Measurements from ENCODE around the gene FLOT1. TPM values are rescaled to one million over a fixed set of nuclear protein-coding genes. Genes with fewer than 3 reads are reported as not detected.
A peak's percentile ranks its signal among the peaks of the same experiment; 100 is the strongest.

The FLOT1 gene
- total and polyA plus RNA-seq, 2 of the 13 experiments (the other 11 are each of a cell fraction or from before 2014, with no cell fraction given) = 82.3 to 130 TPM

DNA sequence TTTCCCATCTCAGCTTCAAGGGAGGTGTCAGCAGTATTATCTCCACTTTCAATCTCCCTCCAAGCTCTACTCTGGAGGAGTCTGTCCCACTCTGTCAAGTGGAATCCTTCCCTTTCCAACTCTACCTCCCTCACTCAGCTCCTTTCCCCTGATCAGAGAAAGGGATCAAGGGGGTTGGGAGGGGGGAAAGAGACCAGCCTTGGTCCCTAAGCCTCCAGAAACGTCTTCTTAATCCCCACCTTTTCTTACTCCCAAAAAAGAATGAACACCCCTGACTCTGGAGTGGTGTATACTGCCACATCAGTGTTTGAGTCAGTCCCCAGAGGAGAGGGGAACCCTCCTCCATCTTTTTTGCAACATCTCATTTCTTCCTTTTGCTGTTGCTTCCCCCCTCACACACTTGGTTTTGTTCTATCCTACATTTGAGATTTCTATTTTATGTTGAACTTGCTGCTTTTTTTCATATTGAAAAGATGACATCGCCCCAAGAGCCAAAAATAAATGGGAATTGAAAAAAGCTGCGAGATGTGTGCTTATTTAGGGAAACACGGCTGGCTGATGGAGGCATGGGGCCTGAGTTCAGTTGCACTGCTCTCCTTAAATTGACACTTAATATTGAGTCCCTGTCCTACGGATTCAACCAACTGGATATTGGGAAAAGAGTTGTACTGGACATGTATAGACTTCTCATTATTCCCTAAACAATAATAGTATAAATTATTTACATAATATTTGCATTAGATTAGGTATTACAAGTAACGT lies 17.4 kb downstream of the FLOT1 start (continued):
- TF ChIP-seq ZFX (CRISPR knock-in tag; IDR thresholded peaks at IDR 0.05; ENCODE audit: low read depth) = 0 out of 2 replicates have a peak, but pooled peaks have one; percentile 4
- TF ChIP-seq ZKSCAN8 (CRISPR knock-in tag; IDR thresholded peaks at IDR 0.05; ENCODE audit: borderline replicate concordance) = no peak
- no peak for TF ChIP-seq ZNF790 (CRISPR knock-in tag; IDR thresholded peaks at IDR 0.05; ENCODE audit: borderline replicate concordance)
- no peak for TF ChIP-seq HDAC6 (IDR thresholded peaks at IDR 0.05; ENCODE audit: low read depth, low read length)
- TF ChIP-seq NCOA2 (CRISPR knock-in tag; IDR thresholded peaks at IDR 0.05) = no peak
- TF ChIP-seq NRL (CRISPR knock-in tag; IDR thresholded peaks at IDR 0.05; ENCODE audit: borderline replicate concordance) = no peak
- TF ChIP-seq ZFP1 (CRISPR knock-in tag; IDR thresholded peaks at IDR 0.05) = 0 out of 2 replicates have a peak, but pooled peaks have one; percentile 7
- TF ChIP-seq, protein P1, sequence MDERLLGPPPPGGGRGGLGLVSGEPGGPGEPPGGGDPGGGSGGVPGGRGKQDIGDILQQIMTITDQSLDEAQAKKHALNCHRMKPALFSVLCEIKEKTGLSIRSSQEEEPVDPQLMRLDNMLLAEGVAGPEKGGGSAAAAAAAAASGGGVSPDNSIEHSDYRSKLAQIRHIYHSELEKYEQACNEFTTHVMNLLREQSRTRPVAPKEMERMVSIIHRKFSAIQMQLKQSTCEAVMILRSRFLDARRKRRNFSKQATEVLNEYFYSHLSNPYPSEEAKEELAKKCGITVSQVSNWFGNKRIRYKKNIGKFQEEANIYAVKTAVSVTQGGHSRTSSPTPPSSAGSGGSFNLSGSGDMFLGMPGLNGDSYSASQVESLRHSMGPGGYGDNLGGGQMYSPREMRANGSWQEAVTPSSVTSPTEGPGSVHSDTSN (CRISPR knock-in tag; IDR thresholded peaks at IDR 0.05) = no peak
- TF ChIP-seq AGO2 (optimal IDR thresholded peaks at IDR 0.05; ENCODE audit: low read depth, low read length) = peak; percentile 21
- TF ChIP-seq ONECUT2 (CRISPR knock-in tag; IDR thresholded peaks at IDR 0.05) = no peak
- no peak for TF ChIP-seq FOXP1 (IDR thresholded peaks at IDR 0.05)
- TF ChIP-seq FOXP1 (CRISPR knock-in tag; IDR thresholded peaks at IDR 0.05) = 0 out of 2 replicates have a peak, but pooled peaks have one; percentile 9
- TF ChIP-seq, protein P2, sequence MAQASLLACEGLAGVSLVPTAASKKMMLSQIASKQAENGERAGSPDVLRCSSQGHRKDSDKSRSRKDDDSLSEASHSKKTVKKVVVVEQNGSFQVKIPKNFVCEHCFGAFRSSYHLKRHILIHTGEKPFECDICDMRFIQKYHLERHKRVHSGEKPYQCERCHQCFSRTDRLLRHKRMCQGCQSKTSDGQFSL (CRISPR knock-in tag; IDR thresholded peaks at IDR 0.05) = 0 out of 2 replicates have a peak, but pooled peaks have one; percentile 16
- TF ChIP-seq U2AF1 (optimal IDR thresholded peaks at IDR 0.05; ENCODE audit: low read depth, low read length) = no peak
- TF ChIP-seq, protein P3, sequence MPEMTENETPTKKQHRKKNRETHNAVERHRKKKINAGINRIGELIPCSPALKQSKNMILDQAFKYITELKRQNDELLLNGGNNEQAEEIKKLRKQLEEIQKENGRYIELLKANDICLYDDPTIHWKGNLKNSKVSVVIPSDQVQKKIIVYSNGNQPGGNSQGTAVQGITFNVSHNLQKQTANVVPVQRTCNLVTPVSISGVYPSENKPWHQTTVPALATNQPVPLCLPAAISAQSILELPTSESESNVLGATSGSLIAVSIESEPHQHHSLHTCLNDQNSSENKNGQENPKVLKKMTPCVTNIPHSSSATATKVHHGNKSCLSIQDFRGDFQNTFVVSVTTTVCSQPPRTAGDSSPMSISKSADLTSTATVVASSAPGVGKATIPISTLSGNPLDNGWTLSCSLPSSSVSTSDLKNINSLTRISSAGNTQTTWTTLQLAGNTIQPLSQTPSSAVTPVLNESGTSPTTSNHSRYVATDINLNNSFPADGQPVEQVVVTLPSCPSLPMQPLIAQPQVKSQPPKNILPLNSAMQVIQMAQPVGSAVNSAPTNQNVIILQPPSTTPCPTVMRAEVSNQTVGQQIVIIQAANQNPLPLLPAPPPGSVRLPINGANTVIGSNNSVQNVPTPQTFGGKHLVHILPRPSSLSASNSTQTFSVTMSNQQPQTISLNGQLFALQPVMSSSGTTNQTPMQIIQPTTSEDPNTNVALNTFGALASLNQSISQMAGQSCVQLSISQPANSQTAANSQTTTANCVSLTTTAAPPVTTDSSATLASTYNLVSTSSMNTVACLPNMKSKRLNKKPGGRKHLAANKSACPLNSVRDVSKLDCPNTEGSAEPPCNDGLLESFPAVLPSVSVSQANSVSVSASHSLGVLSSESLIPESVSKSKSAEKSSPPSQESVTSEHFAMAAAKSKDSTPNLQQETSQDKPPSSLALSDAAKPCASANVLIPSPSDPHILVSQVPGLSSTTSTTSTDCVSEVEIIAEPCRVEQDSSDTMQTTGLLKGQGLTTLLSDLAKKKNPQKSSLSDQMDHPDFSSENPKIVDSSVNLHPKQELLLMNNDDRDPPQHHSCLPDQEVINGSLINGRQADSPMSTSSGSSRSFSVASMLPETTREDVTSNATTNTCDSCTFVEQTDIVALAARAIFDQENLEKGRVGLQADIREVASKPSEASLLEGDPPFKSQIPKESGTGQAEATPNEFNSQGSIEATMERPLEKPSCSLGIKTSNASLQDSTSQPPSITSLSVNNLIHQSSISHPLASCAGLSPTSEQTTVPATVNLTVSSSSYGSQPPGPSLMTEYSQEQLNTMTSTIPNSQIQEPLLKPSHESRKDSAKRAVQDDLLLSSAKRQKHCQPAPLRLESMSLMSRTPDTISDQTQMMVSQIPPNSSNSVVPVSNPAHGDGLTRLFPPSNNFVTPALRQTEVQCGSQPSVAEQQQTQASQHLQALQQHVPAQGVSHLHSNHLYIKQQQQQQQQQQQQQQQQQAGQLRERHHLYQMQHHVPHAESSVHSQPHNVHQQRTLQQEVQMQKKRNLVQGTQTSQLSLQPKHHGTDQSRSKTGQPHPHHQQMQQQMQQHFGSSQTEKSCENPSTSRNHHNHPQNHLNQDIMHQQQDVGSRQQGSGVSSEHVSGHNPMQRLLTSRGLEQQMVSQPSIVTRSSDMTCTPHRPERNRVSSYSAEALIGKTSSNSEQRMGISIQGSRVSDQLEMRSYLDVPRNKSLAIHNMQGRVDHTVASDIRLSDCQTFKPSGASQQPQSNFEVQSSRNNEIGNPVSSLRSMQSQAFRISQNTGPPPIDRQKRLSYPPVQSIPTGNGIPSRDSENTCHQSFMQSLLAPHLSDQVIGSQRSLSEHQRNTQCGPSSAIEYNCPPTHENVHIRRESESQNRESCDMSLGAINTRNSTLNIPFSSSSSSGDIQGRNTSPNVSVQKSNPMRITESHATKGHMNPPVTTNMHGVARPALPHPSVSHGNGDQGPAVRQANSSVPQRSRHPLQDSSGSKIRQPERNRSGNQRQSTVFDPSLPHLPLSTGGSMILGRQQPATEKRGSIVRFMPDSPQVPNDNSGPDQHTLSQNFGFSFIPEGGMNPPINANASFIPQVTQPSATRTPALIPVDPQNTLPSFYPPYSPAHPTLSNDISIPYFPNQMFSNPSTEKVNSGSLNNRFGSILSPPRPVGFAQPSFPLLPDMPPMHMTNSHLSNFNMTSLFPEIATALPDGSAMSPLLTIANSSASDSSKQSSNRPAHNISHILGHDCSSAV (CRISPR knock-in tag; IDR thresholded peaks at IDR 0.05; ENCODE audit: borderline replicate concordance) = no peak
- TF ChIP-seq ZFP41 (CRISPR knock-in tag; IDR thresholded peaks at IDR 0.05; ENCODE audit: borderline replicate concordance) = no peak
- TF ChIP-seq, protein P4, sequence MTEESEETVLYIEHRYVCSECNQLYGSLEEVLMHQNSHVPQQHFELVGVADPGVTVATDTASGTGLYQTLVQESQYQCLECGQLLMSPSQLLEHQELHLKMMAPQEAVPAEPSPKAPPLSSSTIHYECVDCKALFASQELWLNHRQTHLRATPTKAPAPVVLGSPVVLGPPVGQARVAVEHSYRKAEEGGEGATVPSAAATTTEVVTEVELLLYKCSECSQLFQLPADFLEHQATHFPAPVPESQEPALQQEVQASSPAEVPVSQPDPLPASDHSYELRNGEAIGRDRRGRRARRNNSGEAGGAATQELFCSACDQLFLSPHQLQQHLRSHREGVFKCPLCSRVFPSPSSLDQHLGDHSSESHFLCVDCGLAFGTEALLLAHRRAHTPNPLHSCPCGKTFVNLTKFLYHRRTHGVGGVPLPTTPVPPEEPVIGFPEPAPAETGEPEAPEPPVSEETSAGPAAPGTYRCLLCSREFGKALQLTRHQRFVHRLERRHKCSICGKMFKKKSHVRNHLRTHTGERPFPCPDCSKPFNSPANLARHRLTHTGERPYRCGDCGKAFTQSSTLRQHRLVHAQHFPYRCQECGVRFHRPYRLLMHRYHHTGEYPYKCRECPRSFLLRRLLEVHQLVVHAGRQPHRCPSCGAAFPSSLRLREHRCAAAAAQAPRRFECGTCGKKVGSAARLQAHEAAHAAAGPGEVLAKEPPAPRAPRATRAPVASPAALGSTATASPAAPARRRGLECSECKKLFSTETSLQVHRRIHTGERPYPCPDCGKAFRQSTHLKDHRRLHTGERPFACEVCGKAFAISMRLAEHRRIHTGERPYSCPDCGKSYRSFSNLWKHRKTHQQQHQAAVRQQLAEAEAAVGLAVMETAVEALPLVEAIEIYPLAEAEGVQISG (CRISPR knock-in tag; IDR thresholded peaks at IDR 0.05) = no peak
- no peak for TF ChIP-seq WIZ (CRISPR knock-in tag; IDR thresholded peaks at IDR 0.05)
